ENCODE measurements around the gene CDK19. TPM values are rescaled to one million over a fixed set of nuclear protein-coding genes. Genes with fewer than 3 reads are reported as not detected.

CDK19 gene
- total RNA-seq, 1 experiment from 2014 or later, result 36.8 TPM

DNA sequence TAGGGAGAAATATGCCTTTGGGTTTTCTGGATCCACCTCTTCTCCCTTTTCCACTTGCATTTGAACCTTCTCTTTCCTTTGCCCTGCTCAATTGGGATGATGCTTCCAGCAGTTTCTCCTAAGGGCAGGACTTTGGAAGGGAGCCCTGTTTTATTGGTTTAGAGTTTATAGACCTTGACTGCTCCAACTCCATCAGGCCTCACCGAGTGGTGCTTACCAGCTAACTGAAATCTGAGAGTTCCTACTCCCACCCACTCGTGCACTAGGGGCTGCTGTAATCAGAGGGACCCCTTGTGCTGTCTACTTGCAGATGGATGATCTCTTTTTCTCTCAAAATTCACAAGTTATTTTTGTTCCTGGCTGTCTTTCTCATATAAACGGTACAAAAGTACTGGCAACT is 217.5 kb downstream of the CDK19 start:
- Histone ChIP-seq H3K9me2 (ENCODE audit: insufficient read depth) (no peaks in the 10 kb centered on the region), H3K4me3 (no peak overlapping the region), H3K27me3 (ENCODE audit: insufficient read depth, low read depth) (no peaks in the 10 kb centered on the region), H3F3A (ENCODE audit: insufficient read depth, low read depth) (no peaks in the 10 kb centered on the region), H4K20me1 (ENCODE audit: insufficient read depth) (no peaks in the 10 kb centered on the region), H3K36me3 (ENCODE audit: low read depth) (no peaks in the 10 kb centered on the region), H3K4me1 (replicated peaks; ENCODE audit: insufficient read depth) (no peaks in the 10 kb centered on the region), H2AFZ (no peak overlapping the region), H3K27ac (no peak overlapping the region), H3K4me2 (no peak overlapping the region), H3K9me3 (ENCODE audit: insufficient read depth, low read depth) (peaks cover 3% of the 10 kb centered on the region), H3K79me2 (ENCODE audit: low read depth) (no peaks in the 10 kb centered on the region)
- intact Hi-C loops (cut with micrococcal nuclease; ENCODE audit: unreplicated experiment), result no loop called here
- ChIA-PET POLR2A (ENCODE audit: unreplicated experiment) (no interaction called here), CTCF (no interaction called here)
- no peak for DNase-seq
- TF ChIP-seq, protein P1, sequence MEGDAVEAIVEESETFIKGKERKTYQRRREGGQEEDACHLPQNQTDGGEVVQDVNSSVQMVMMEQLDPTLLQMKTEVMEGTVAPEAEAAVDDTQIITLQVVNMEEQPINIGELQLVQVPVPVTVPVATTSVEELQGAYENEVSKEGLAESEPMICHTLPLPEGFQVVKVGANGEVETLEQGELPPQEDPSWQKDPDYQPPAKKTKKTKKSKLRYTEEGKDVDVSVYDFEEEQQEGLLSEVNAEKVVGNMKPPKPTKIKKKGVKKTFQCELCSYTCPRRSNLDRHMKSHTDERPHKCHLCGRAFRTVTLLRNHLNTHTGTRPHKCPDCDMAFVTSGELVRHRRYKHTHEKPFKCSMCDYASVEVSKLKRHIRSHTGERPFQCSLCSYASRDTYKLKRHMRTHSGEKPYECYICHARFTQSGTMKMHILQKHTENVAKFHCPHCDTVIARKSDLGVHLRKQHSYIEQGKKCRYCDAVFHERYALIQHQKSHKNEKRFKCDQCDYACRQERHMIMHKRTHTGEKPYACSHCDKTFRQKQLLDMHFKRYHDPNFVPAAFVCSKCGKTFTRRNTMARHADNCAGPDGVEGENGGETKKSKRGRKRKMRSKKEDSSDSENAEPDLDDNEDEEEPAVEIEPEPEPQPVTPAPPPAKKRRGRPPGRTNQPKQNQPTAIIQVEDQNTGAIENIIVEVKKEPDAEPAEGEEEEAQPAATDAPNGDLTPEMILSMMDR (conservative IDR thresholded peaks at IDR 0.05), result no peak
- BruUV-seq (replicated peaks), result no TSS peak

DNA sequence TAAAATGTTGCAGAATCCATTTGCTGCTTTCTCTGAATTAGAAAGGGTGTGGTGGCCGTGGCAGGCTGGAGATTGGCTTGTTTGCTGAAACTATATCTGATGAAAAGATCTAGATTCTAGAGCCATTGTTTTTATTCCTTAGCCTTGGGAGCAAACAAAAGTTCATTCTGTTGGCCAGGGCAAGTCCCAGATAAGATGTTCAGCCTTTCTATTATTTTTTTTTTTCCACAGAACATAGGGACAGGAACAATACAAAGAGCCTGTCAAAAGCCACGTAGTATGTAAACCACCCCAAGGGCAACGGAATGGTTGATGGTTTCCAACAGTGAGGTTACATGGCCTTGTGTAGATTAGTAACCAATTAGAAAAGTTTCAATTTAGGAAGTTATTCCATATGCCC is 218.9 kb downstream of the CDK19 start:
- peaks cover 3% of the 10 kb centered on the region for H3K9me3 ChIP-seq (ENCODE audit: insufficient read depth, low read depth)
- H3F3A ChIP-seq (ENCODE audit: insufficient read depth, low read depth), result no peaks in the 10 kb centered on the region
- DNase-seq, result no peak
- H2AFZ ChIP-seq, result no peak overlapping the region
- H3K4me1 ChIP-seq (replicated peaks; ENCODE audit: insufficient read depth), result no peaks in the 10 kb centered on the region
- ChIA-PET POLR2A (ENCODE audit: unreplicated experiment) (no interaction called here), CTCF (no interaction called here)
- H4K20me1 ChIP-seq (ENCODE audit: insufficient read depth), result no peaks in the 10 kb centered on the region
- H3K27me3 ChIP-seq (ENCODE audit: insufficient read depth, low read depth), result no peaks in the 10 kb centered on the region
- intact Hi-C loops (cut with micrococcal nuclease; ENCODE audit: unreplicated experiment), result no loop called here
- no TSS peak for BruUV-seq (replicated peaks)
- H3K4me2 ChIP-seq, result no peak overlapping the region
- TF ChIP-seq, protein P1 (conservative IDR thresholded peaks at IDR 0.05), result no peak
- TF ChIP-seq EZH2 (IDR thresholded peaks at IDR 0.05; ENCODE audit: low read depth), result no peak
- no peaks in the 10 kb centered on the region for H3K9me2 ChIP-seq (ENCODE audit: insufficient read depth)
- H3K36me3 ChIP-seq (ENCODE audit: low read depth), result no peaks in the 10 kb centered on the region
- H3K27ac ChIP-seq, result no peak overlapping the region
- no peaks in the 10 kb centered on the region for H3K79me2 ChIP-seq (ENCODE audit: low read depth)
- H3K4me3 ChIP-seq, result no peak overlapping the region

DNA sequence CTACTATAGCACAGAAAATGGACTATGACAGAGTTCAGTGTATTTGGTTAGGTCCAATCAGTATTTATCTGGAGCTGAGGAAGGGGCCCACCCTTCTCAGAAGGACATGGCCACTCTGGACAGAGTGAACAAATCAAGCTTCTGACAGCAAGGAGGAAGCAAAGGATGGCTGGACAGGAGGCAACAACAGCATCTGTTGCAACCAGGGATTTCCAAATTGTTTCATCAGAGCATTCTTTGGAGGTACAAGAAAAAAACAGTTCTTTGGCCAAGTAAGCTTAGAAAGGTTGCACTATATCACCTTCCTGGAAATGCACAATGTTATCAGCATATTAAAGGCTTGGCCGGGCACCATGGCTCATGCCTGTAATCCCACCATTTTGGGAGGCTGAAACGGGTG is 220.2 kb downstream of the CDK19 start:
- CTCF ChIA-PET, result no interaction called here

More for the DNA sequence above, 220.2 kb downstream of the CDK19 start:
- no peaks in the 10 kb centered on the region for H4K20me1 ChIP-seq (ENCODE audit: insufficient read depth)
- H3K4me3 ChIP-seq, result no peak overlapping the region
- POLR2A ChIA-PET (ENCODE audit: unreplicated experiment), result no interaction called here
- H3K36me3 ChIP-seq (ENCODE audit: low read depth), result no peaks in the 10 kb centered on the region
- no peaks in the 10 kb centered on the region for H3K27me3 ChIP-seq (ENCODE audit: insufficient read depth, low read depth)
- no peaks in the 10 kb centered on the region for H3K4me1 ChIP-seq (replicated peaks; ENCODE audit: insufficient read depth)
- H3K9me2 ChIP-seq (ENCODE audit: insufficient read depth), result no peaks in the 10 kb centered on the region
- no peaks in the 10 kb centered on the region for H3F3A ChIP-seq (ENCODE audit: insufficient read depth, low read depth)
- BruUV-seq (replicated peaks), result no TSS peak
- no peak overlapping the region for H3K27ac ChIP-seq
- peaks cover 3% of the 10 kb centered on the region for H3K9me3 ChIP-seq (ENCODE audit: insufficient read depth, low read depth)
- no peak for DNase-seq
- TF ChIP-seq, protein P1 (conservative IDR thresholded peaks at IDR 0.05), result no peak
- no peak for TF ChIP-seq EZH2 (IDR thresholded peaks at IDR 0.05; ENCODE audit: low read depth)
- intact Hi-C loops (cut with micrococcal nuclease; ENCODE audit: unreplicated experiment), result no loop called here
- no peaks in the 10 kb centered on the region for H3K79me2 ChIP-seq (ENCODE audit: low read depth)
- no peak overlapping the region for H3K4me2 ChIP-seq
- H2AFZ ChIP-seq, result no peak overlapping the region

Measured in PC-9 (cell line).